HepG2 (cell line): ENCODE data around the gene ABO.

Experiments
- CTCF ChIP-seq: sonication (generic); formaldehyde crosslinking; IDR thresholded peaks from 2 replicates; pipeline ENCODE4 v1.5.0; 2020; ENCODE audit warnings: mild to moderate bottlenecking, missing genetic modification reagents, moderate library complexity
- HCFC1 ChIP-seq: fragments of 150-350 bp; IDR thresholded peaks from 2 replicates; pipeline ENCODE4 v1.6.1; 2014; ENCODE audit warnings: low read depth, low read length
- HMGXB3 ChIP-seq: sonication (generic); formaldehyde crosslinking; IDR thresholded peaks from 2 replicates; pipeline ENCODE4 v1.4.0; 2020; ENCODE audit warnings: missing genetic modification reagents, borderline replicate concordance

GRCh38 chr9:133309608-133310007, 34.6 kb upstream of the ABO start:
- TF ChIP-seq CTCF (no peak), HMGXB3 (CRISPR knock-in tag) (no peak), HCFC1 (no peak)
